HG02884 (cell line): ENCODE data around the gene GAGE10.
"Not testable (repeated sequence)": the region's sequence is repeated elsewhere in the genome, so short reads cannot be mapped to it uniquely, and the experiment has no call there.

ENCODE experiments used
- ATAC-seq: cut with Tn5 transposase; IDR thresholded peaks from one replicate; pipeline ENCODE4 v1.9.1; 2021; ENCODE audit warnings: mild to moderate bottlenecking, moderate library complexity; ENCODE audit not compliant: unreplicated experiment

GAGE10 gene

DNA sequence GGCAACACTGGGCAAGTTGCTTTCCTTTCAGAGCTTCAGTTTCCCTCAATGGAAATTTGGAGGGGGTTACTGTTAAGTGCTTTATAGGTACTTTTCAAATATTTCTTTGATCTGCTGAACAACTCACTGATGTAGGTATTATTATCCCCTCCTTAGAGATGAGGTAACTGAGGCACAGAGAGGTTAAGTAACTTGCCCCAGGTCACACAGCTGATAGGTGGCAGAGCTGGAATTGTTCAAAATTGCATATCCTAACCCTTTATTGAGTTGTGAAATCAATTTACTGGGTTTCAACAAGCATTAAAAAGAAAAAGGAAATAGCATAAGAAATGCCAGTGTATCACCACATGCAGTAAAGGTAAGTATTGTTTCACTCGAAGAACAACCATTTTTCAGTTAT, 27.2 kb upstream of the GAGE10 start:
- no peak for ATAC-seq

- no peak for ATAC-seq
These were observed 26.5 kb upstream of the GAGE10 start for GRCh38 chrX:49276671-49277534.

DNA sequence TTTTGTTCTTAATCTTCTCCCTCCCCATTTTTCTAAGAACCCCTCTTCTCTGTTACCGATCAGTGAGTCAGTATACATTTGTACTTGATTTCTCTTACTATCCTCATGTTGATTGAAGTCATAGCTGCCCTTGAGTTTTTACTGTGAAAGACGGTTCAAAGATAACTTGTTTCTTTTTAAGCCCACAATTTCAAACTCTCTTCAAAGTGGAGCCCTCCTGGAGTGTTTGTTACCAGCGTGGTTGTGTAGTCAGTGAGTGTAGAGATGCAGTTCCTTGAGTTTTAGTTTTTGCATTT, 26.0 kb upstream of the GAGE10 start:
- ATAC-seq: no peak

DNA sequence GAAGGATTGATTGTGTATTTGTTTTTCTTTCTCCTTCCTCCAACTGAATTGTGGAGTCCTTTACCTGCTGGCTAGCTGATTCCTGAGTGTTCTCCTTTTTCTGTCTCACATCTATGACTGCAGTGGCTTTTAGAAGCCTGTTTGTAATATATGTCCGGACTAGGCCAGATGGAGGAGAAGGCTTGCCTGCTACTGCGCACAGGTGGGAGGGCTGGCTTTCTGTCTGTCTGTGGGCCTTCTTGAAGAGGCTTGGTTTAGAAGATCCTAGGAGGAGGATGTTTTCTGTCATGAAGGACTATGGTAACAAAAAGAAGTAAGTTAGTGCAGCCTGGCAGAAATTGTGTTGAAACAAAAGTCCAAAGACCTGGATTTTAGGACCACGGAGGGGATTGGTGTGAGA, 25.4 kb upstream of the GAGE10 start:
- no peak for ATAC-seq

DNA sequence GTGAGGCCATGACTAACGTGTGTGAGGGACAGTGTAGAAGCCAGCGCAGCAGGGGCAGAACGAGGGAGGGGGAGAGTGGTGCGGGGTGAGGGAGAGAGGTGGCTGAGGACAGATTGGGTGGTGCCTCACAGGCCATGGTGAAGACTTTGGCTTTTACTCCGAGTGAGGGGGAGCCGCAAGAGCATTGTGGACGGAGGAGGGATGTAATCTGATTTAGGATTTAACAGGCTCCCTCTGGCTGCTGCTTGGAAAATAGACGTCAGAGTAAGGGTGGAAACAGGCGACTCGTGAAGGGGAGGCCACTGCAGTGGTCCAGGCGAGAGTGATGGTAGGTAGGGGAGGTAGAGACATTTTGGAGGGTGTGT, 20.8 kb upstream of the GAGE10 start:
- no peak for ATAC-seq

DNA sequence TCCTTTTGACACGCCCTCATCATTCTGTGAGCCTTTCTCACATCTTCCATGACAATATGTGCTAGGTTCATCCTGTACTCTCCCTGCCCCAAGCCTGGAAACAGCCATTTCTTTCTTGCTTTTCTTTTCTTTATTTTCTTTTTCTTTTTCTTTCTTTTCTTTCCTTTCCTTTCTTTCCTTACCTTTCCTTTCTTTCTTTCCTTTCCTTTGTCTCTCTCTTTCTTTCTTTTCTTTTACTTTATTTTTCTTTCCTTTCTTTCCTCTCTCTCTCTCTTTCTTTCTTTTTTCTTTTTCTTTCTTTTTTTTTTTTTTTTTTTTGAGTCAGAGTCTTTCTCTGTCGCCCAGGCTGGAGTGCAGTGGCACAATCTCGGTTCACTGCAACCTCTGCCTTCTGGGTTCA, 19.2 kb upstream of the GAGE10 start:
- no peak for ATAC-seq

DNA sequence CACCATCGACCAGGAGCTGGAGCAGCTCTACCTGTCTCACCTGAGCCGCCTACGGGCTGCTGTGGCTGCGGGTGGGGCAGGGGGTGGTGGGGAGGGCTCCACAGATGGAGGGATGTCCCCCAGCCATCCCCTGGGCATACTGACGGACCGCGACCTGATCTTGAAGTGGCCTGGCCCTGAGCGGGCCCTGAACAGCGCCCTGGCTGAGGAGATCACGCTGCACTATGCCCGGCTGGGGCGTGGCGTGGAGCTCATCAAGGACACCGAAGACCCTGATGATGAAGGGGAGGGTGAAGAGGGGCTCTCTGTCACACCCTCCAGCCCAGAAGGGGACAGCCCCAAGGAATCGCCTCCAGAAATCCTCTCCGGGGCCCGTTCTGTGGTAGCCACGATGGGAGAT, 17.3 kb upstream of the GAGE10 start:
- no peak for ATAC-seq

DNA sequence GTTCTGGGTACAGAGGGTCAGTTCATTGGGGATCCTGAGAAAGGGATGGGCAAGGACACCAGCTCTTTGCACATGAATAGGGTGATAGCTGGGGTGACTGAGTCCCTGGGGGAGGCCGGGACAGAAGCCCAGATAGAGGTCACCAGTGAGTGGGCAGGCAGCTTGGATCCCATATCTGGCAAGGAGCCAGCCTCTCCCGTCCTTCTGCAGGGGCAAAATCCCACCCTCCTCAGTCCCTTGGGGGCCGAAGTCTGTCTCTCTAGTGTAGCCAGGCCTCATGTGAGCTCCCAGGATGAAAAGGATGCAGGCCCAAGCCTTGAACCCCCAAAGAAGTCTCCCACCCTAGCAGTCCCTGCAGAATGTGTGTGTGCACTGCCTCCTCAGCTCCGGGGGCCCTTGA, 16.9 kb upstream of the GAGE10 start:
- no peak for ATAC-seq

- no peak for ATAC-seq
These were observed 15.8 kb upstream of the GAGE10 start for GRCh38 chrX:49287665-49288064.

DNA sequence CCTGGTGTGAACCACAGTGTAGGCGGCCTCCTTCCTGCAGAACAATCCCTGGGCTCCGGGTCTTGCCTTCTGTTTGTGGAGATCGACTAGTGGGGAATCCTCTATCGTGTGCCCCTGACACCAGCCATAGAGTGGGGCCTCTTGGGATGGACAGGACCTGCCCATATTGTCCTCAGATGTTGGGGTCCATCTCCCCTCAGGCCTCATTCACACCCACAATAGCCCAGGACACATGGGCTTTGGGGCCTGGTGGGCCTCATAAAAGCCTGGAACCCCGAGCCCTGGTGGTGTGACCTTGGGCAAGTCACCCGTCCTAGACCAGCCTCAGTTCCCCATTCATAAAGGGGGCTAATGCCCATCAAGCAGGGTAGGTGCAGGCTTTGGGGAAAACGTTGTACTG, 13.2 kb upstream of the GAGE10 start:
- ATAC-seq: no peak

GRCh38 chrX:49291615-49292337, 11.7 kb upstream of the GAGE10 start:
- ATAC-seq: no peak

DNA sequence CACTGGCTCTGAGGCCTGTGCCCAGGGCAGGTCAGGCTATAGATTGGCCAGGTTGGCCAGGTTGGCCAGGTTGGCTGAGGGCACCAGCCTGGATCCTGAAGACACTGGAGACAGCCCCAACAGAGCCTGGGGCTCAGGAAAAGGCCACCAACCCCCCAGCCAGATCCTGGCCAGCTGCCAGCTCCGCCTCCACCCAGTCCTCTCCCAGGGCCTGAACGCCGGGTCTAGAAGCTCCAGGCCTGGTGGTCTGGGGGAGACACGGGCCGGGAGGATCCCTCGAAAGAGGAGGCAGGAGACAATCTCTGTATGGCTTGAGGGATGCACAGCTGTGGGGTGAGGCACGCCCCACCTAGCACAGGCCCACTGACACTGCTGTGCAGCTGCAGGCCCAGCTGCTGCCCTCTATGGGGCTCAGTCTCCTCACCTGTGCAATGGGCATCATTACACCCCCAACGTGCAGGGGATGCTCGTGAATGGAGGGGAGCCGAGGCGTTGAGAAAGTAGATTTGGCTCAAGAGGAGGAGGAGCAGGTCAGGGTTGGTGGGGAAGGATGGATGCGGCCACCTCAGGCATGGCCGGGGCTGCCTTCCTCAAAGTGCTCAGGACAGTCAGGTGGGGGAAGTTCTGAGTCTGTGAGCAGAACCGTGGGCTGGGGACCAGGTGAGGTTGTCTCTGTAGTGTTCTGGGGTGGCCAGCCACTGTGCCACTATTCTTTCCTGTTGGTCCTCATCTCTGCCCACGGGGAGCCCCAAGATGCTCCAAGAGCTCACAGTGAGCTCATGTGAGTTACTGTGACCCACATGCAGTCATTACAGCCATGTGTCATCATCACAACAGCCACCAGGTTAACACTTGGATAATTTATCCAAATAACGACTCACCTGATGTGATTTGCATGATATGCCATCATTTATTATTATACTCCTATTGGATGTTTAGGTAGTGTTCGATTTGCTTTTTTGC, 10.8 kb upstream of the GAGE10 start:
- no peak for ATAC-seq

GRCh38 chrX:49299293-49299692, 4.2 kb upstream of the GAGE10 start:
- not testable (repeated sequence) for ATAC-seq

- ATAC-seq: no peak
These were observed 2.7 kb upstream of the GAGE10 start for GRCh38 chrX:49300703-49301102.

GRCh38 chrX:49307775-49308174, 4.3 kb downstream of the GAGE10 start:
- ATAC-seq: not testable (repeated sequence)

GRCh38 chrX:49308604-49309269, 5.3 kb downstream of the GAGE10 start:
- ATAC-seq: no peak

DNA sequence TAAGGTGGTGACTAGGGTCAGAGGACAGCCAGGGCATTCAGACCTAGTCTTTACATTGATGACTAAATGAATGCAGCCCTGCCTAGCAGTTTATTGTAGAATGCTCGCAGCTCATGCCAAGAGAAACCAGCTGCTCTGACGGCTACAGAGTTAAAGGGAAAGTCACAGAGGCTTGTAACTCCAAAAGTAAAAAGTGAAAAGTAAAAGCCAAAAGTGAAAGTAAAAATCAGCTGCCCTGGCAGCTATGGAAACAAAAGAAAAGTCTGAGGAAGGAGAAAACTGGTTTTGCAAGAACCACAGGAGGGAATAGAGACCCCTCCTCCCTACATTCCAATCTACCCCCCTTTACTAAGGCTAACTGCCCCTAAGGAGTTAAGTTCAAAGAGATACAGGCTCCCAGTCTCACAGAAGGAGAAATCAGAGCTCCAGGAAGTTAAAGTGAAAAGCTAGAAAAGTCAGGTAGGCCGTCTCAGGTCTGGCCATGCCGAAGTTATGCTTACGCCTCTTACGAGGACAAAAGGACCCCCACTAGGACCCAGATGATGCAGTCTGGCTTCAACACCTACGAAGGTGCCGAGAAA, 6.0 kb downstream of the GAGE10 start:
- ATAC-seq: no peak

DNA sequence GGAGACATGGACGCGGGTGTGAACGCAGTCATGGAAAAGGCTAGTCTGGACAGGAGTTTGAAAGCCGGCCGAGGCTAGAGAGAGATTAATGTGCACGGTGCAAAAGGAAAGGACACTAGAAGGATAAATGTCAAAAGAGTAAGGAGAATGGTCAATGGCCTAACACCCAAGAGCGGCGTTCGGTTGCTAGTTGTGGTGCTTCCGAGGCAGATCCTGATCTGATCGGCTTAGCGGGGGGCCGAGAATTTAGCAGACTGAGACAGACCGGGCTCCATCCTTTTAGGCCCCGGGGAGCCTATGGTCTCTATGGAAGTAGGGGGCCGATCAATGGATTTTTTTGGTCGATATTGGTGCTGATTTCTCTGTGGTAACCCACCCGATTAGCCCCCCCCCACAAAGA, 6.9 kb downstream of the GAGE10 start:
- ATAC-seq: no peak

- no peak for ATAC-seq
These were observed 8.7 kb downstream of the GAGE10 start for GRCh38 chrX:49312176-49312575.

DNA sequence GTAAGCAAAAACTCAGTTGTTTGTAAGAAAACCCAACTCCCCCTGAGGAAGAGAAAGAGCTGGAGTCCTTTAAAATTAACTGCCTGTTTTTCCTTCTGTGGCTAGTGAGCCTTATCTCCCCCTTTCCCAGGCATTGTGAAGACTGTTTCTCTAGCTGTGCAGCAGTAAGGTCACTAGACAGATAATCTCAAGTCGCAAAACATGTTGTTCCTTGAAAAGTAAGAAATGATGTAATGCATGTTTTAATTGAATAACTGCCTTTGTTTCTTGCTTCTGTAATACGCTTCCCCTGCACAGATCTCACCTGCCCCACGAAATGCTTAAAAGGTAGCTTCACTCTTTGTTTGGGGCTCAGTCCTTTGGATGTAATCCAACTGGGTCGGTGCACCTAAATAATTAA, 12.6 kb downstream of the GAGE10 start:
- no peak for ATAC-seq

DNA sequence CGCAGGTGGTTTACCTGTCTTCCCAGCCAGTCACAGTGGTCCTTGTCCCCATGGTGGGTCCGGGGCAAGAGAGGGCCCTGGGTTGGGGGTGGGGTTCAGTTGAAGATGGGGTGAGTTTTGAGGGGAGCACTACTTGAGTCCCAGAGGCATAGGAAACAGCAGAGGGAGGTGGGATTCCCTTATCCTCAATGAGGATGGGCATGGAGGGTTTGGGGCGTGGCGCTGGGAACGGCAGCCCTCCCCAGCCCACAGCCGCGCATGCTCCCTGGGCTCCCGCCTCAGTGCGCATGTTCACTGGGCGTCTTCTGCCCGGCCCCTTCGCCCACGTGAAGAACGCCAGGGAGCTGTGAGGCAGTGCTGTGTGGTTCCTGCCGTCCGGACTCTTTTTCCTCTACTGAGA, 18.3 kb downstream of the GAGE10 start, which contains the start of gene GAGE12J:
TSS of gene GAGE12J (plus strand) at position 301 of the 400 bp plus-strand sequence. CDS start 1,157 bp downstream, outside the sequence.
- ATAC-seq: not testable (repeated sequence)
